PFSK-1 (cell line): ENCODE measurements around the gene IGF1R.

ENCODE experiments used
- FOXP2 ChIP-seq: optimal IDR thresholded peaks from 2 replicates; pipeline ENCODE3; 2011; ENCODE audit warnings: borderline replicate concordance, control low read depth, inconsistent platforms; ENCODE audit not compliant: insufficient read depth; ENCODE audit errors: extremely low read length, extremely low read depth
- POLR2AphosphoS5 ChIP-seq: IDR thresholded peaks from 2 replicates; pipeline ENCODE4 v1.6.1; 2012; ENCODE audit warnings: low read depth, mild to moderate bottlenecking, control low read depth, low read length, moderate library complexity
- SIN3A ChIP-seq: IDR thresholded peaks from 2 replicates; pipeline ENCODE4 v1.6.1; 2012; ENCODE audit warnings: mild to moderate bottlenecking, low read length, moderate library complexity, borderline replicate concordance; ENCODE audit not compliant: insufficient read depth
- TAF1 ChIP-seq: IDR thresholded peaks from 2 replicates; pipeline ENCODE4 v1.6.1; 2012; ENCODE audit warnings: low read length, control low read depth, borderline replicate concordance; ENCODE audit not compliant: insufficient read depth
- TF ChIP-seq, protein P1 (sequence below), 2 experiments: IDR thresholded peaks; 2 replicates each; pipeline versions ENCODE4 v1.6.1 to v1.8.0; 2011 to 2012; ENCODE audit warnings: low read depth in 2 of 2, low read length in 2 of 2, control low read depth in 1 of 2, inconsistent platforms in 1 of 2, mild to moderate bottlenecking in 1 of 2, moderate library complexity in 1 of 2; ENCODE audit not compliant: insufficient read depth in 1 of 2

Gene IGF1R

DNA sequence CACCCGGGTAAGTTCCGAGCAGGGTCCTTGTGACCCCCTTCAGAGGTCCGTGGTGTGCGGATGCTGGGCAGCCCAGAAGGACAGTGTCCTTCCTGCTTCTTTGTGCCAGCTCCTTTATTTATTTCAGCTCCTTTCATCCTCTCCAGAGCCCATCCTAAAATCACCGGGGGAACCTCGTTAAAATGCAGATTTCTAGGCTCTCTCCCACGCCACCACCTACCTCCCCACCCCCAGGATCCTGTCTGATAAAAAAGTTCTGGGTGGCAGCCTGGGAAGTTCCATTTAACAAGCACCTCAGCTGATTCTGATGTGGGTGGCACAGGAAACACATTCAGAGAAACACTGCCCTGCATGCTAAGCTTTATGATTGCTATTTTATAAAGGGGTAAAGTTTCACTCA lies 12.5 kb upstream of the IGF1R start:
- TF ChIP-seq POLR2AphosphoS5 (no peak), SIN3A (no peak), TAF1 (no peak), FOXP2 (no peak)
- TF ChIP-seq, protein P1, sequence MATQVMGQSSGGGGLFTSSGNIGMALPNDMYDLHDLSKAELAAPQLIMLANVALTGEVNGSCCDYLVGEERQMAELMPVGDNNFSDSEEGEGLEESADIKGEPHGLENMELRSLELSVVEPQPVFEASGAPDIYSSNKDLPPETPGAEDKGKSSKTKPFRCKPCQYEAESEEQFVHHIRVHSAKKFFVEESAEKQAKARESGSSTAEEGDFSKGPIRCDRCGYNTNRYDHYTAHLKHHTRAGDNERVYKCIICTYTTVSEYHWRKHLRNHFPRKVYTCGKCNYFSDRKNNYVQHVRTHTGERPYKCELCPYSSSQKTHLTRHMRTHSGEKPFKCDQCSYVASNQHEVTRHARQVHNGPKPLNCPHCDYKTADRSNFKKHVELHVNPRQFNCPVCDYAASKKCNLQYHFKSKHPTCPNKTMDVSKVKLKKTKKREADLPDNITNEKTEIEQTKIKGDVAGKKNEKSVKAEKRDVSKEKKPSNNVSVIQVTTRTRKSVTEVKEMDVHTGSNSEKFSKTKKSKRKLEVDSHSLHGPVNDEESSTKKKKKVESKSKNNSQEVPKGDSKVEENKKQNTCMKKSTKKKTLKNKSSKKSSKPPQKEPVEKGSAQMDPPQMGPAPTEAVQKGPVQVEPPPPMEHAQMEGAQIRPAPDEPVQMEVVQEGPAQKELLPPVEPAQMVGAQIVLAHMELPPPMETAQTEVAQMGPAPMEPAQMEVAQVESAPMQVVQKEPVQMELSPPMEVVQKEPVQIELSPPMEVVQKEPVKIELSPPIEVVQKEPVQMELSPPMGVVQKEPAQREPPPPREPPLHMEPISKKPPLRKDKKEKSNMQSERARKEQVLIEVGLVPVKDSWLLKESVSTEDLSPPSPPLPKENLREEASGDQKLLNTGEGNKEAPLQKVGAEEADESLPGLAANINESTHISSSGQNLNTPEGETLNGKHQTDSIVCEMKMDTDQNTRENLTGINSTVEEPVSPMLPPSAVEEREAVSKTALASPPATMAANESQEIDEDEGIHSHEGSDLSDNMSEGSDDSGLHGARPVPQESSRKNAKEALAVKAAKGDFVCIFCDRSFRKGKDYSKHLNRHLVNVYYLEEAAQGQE (IDR thresholded peaks at IDR 0.05; ENCODE audit: insufficient read depth in 1 of 2, low read depth in 2 of 2, low read length in 2 of 2), result no peak

DNA sequence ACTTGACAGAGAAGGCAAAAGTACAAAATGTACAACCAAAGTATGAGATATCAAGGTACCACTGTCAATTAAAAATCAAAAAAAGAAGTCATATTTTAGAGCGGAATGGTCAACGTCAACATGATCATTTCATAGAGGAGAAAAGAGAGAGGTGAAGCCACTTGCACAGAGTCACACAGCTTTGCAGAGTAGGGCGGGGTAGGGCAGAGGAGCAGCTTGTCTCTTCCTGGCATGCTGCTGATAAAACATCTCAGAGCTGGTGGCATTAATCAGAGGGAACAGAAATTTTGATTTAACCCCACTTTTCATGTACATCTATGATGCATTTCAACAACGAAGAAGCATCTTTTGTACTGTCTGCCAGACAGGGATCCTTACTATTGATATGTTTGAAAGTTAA lies 5.2 kb upstream of the IGF1R start:
- TF ChIP-seq POLR2AphosphoS5 (no peak), FOXP2 (no peak), SIN3A (no peak), TAF1 (no peak)
- TF ChIP-seq, protein P1 (IDR thresholded peaks at IDR 0.05; ENCODE audit: insufficient read depth in 1 of 2, low read depth in 2 of 2, low read length in 2 of 2), result no peak

DNA sequence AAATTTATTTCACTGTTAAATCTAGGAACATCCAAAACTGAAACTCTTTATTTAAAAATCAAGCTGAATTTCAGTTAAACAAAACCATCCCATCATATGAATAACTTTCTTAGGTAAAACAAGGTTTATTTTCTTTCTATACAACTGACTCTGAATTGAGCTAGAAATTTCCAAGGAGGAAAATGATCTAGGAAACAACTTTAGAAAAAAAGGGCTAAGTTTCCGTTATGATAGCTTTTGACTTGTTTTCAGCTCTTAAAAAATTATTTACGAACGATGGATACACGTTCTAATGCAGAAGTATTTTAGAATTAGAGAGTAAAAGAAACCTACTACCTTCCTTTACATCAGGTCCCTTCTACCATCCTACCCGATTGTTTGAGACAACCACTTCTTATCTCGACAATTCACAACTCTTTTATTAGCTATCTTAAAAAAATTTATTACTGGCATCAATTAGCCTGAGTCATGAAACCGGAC lies 1.8 kb upstream of the IGF1R start:
- TF ChIP-seq, protein P1 (IDR thresholded peaks at IDR 0.05; ENCODE audit: insufficient read depth in 1 of 2, low read depth in 2 of 2, low read length in 2 of 2), result no peak
- TF ChIP-seq POLR2AphosphoS5 (no peak), FOXP2 (no peak), TAF1 (no peak), SIN3A (no peak)

DNA sequence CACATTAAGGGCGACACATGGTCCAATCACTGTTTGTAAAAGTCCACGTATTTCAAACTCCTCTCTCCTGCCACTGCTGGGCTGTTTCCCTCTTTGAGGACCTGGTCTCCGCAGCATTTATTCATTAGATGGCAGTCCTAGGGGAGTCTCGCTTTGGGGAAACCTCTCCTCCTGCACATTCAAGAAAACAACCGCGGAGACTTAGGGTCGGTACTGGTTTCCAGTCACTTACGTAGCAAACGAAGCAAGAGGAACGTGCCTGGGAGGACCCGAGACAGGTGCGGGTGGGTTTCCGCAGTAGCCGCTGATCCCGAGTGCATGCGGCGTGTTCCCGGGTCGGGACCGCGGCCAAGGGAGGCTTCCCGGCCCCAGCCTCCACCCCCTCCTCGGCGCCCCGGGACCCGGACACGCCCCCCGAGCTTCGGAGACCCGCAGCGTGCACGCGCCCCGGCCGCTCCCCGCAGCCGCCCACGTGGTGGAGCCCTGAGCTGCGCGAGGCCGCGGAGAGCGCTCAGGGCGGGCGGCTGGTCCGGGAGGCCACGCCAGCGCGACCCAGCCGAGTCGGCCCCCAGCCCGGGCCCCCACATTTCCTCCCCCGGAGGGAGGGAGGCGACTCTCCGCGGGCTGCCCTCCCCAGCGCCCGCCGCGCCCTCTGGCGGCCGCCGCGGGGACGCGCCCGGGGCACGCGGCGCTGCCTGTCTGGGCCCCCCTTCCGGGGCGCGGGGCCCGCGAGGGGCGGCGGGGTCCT lies 1.1 kb upstream of the IGF1R start:
- TF ChIP-seq SIN3A (peak; percentile 15; the same call in 1 of the 2 replicates), POLR2AphosphoS5 (peak; percentile 24; the same call in 1 of the 2 replicates)
- TF ChIP-seq, protein P1 (IDR thresholded peaks at IDR 0.05; ENCODE audit: insufficient read depth in 1 of 2, low read depth in 2 of 2, low read length in 2 of 2), result no peak
